ENCODE results near the gene SMIM17.

Gene SMIM17

DNA sequence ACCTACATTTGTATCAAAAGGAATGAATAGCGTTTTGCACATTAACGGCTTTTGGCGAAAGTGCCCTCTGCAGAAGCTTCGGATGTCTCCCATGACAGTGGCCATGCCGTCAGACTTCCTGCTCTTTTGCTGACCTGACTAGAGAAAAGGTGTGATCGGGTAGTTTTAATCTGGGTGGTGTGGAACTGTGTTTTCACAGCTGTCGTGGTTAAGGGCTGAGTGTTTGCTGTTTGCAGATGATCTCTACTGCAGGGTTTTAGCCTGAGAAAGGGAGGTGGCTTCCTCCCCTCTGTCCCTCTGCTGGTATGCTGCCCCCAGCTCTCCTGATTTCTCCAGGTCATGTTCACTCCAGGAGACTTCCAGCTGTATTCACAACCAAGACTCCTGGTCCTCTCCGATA is 25.4 kb upstream of the SMIM17 start:
- Histone ChIP-seq H3K27me3 (ENCODE audit: insufficient read depth, low read length) (no peaks in the 10 kb centered on the region), H3K9me2 (ENCODE audit: low read depth, low read length) (no peaks in the 10 kb centered on the region), H3K79me2 (ENCODE audit: insufficient read depth, low read length) (no peaks in the 10 kb centered on the region), H3K4me2 (ENCODE audit: low read length) (no peak overlapping the region), H3K4me1 (ENCODE audit: insufficient read depth, low read length, severe bottlenecking) (no peaks in the 10 kb centered on the region), H3K9ac (ENCODE audit: low read length) (no peak overlapping the region), H4K20me1 (ENCODE audit: insufficient read depth, low read length) (no peaks in the 10 kb centered on the region), H3K36me3 (ENCODE audit: insufficient read depth, low read length) (peaks cover 17% of the 10 kb centered on the region), H3K4me3 (ENCODE audit: low read depth, low read length, poor library complexity, severe bottlenecking) (no peak overlapping the region), H3K27ac (ENCODE audit: low read depth, low read length, poor library complexity, severe bottlenecking) (no peak overlapping the region), H3F3A (ENCODE audit: insufficient read depth, low read length) (no peaks in the 10 kb centered on the region), H2AFZ (ENCODE audit: low read length) (no peak overlapping the region), H3K9me3 (ENCODE audit: low read length) (peaks cover 7% of the 10 kb centered on the region; the same call in 1 of the 2 replicates)
- no peak for TF ChIP-seq EZH2 (IDR thresholded peaks at IDR 0.05; ENCODE audit: borderline replicate concordance, low read length)
- TF ChIP-seq, protein P1, sequence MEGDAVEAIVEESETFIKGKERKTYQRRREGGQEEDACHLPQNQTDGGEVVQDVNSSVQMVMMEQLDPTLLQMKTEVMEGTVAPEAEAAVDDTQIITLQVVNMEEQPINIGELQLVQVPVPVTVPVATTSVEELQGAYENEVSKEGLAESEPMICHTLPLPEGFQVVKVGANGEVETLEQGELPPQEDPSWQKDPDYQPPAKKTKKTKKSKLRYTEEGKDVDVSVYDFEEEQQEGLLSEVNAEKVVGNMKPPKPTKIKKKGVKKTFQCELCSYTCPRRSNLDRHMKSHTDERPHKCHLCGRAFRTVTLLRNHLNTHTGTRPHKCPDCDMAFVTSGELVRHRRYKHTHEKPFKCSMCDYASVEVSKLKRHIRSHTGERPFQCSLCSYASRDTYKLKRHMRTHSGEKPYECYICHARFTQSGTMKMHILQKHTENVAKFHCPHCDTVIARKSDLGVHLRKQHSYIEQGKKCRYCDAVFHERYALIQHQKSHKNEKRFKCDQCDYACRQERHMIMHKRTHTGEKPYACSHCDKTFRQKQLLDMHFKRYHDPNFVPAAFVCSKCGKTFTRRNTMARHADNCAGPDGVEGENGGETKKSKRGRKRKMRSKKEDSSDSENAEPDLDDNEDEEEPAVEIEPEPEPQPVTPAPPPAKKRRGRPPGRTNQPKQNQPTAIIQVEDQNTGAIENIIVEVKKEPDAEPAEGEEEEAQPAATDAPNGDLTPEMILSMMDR (IDR thresholded peaks at IDR 0.05; ENCODE audit: low read length), result no peak

DNA sequence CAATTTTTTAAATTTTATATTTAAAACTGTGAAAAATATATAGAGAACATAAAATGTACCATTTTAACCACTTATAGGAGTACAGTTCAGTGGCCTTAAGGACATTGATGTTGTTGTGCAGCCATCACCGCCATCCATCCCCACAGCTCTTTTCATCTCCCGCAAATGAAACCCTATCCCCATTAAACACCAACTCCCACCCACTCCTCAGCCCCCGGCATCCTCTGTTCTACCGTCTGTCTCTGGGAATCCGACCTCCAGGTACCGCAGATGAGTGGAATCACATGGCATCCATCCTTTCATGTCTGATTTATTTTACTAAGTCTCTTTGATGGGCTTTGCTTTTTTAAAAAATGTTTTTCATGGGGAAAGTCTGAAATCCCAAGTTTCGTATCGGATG is 23.8 kb upstream of the SMIM17 start:
- Histone ChIP-seq H3K4me1 (ENCODE audit: insufficient read depth, low read length, severe bottlenecking) (no peaks in the 10 kb centered on the region), H4K20me1 (ENCODE audit: insufficient read depth, low read length) (no peaks in the 10 kb centered on the region), H3K79me2 (ENCODE audit: insufficient read depth, low read length) (no peaks in the 10 kb centered on the region), H3K36me3 (ENCODE audit: insufficient read depth, low read length) (peaks cover 17% of the 10 kb centered on the region), H3K4me2 (ENCODE audit: low read length) (no peak overlapping the region), H3K27ac (ENCODE audit: low read depth, low read length, poor library complexity, severe bottlenecking) (no peak overlapping the region), H3K4me3 (ENCODE audit: low read depth, low read length, poor library complexity, severe bottlenecking) (no peak overlapping the region), H2AFZ (ENCODE audit: low read length) (no peak overlapping the region), H3K9me3 (ENCODE audit: low read length) (peaks cover 7% of the 10 kb centered on the region; the same call in 1 of the 2 replicates), H3K9me2 (ENCODE audit: low read depth, low read length) (no peaks in the 10 kb centered on the region), H3K27me3 (ENCODE audit: insufficient read depth, low read length) (no peaks in the 10 kb centered on the region), H3F3A (ENCODE audit: insufficient read depth, low read length) (no peaks in the 10 kb centered on the region), H3K9ac (ENCODE audit: low read length) (no peak overlapping the region)
- no peak for TF ChIP-seq EZH2 (IDR thresholded peaks at IDR 0.05; ENCODE audit: borderline replicate concordance, low read length)
- TF ChIP-seq, protein P1 (IDR thresholded peaks at IDR 0.05; ENCODE audit: low read length), result no peak

DNA sequence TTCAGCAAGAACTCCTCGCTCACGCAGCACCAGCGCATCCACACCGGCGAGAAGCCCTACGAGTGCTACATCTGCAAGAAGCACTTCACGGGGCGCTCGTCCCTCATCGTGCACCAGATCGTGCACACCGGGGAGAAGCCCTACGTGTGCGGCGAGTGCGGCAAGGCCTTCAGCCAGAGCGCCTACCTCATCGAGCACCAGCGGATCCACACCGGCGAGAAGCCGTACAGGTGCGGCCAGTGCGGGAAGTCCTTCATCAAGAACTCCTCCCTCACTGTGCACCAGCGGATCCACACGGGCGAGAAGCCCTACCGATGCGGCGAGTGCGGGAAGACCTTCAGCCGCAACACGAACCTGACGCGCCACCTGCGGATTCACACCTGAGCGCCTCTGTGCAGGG is 20.6 kb upstream of the SMIM17 start:
- H3K9me3 ChIP-seq (ENCODE audit: low read length), result peaks cover 4% of the 10 kb centered on the region; the same call in 1 of the 2 replicates
- peaks cover 17% of the 10 kb centered on the region for H3K36me3 ChIP-seq (ENCODE audit: insufficient read depth, low read length)
- no peaks in the 10 kb centered on the region for H3K9me2 ChIP-seq (ENCODE audit: low read depth, low read length)
- no peaks in the 10 kb centered on the region for H4K20me1 ChIP-seq (ENCODE audit: insufficient read depth, low read length)
- H3K9ac ChIP-seq (ENCODE audit: low read length), result no peak overlapping the region
- H3K27ac ChIP-seq (ENCODE audit: low read depth, low read length, poor library complexity, severe bottlenecking), result no peak overlapping the region
- H3K4me2 ChIP-seq (ENCODE audit: low read length), result no peak overlapping the region
- no peak overlapping the region for H3K4me3 ChIP-seq (ENCODE audit: low read depth, low read length, poor library complexity, severe bottlenecking)
- H3K79me2 ChIP-seq (ENCODE audit: insufficient read depth, low read length), result no peaks in the 10 kb centered on the region
- H3K4me1 ChIP-seq (ENCODE audit: insufficient read depth, low read length, severe bottlenecking), result no peaks in the 10 kb centered on the region
- H2AFZ ChIP-seq (ENCODE audit: low read length), result no peak overlapping the region
- no peak for TF ChIP-seq EZH2 (IDR thresholded peaks at IDR 0.05; ENCODE audit: borderline replicate concordance, low read length)
- TF ChIP-seq, protein P1 (IDR thresholded peaks at IDR 0.05; ENCODE audit: low read length), result no peak
- no peaks in the 10 kb centered on the region for H3K27me3 ChIP-seq (ENCODE audit: insufficient read depth, low read length)
- no peaks in the 10 kb centered on the region for H3F3A ChIP-seq (ENCODE audit: insufficient read depth, low read length)

Measured in OCI-LY1 (cell line).